LNCaP clone FGC (cell line): Measurements from ENCODE around the gene CAPZA2.
"Not testable (repeated sequence)": the region's sequence is repeated elsewhere in the genome, so short reads cannot be mapped to it uniquely, and the experiment has no call there.

Experiments
- DNase-seq: peaks from one replicate; pipeline ENCODE4 v3.0.0-alpha.2; 2011; ENCODE audit warnings: low read depth
- H3K4me3 ChIP-seq: 2 replicates; pipeline ENCODE4 v1.5.1; 2011; ENCODE audit warnings: mild to moderate bottlenecking, low read depth, low read length, control low read depth
- CTCF ChIP-seq: IDR thresholded peaks from 2 replicates; pipeline ENCODE4 v1.5.1; 2012; ENCODE audit warnings: mild to moderate bottlenecking; ENCODE audit not compliant: control insufficient read depth, insufficient read depth; ENCODE audit errors: extremely low read depth

The CAPZA2 gene

DNA sequence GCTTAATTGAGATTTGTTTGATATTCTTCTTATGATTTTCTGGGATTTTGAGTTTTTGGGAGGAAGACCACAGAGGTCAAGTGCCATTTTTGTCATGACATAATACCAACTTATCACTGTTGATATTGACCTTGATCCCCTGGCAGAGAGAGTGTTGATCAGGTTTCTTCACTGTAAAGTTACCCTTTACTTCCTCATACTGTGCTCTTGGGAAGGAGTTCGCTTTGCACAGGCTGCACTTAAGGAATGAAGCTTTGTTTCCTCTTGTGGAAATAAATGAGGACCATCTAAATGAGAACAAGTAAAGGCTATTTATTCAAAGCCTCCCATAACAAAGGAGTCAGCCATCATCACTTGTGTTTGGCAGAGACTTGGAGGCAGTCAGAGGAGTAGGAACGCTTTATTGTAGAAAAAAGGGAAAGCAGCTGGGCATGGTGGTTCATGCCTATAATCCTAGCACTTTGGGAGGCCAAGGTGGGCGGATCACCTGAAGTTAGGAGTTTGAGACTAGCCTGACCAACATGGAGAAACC is 107.0 kb downstream of the CAPZA2 start:
- TF ChIP-seq CTCF = no peak
- H3K4me3 ChIP-seq = no peak overlapping the region
- no peak for DNase-seq

DNA sequence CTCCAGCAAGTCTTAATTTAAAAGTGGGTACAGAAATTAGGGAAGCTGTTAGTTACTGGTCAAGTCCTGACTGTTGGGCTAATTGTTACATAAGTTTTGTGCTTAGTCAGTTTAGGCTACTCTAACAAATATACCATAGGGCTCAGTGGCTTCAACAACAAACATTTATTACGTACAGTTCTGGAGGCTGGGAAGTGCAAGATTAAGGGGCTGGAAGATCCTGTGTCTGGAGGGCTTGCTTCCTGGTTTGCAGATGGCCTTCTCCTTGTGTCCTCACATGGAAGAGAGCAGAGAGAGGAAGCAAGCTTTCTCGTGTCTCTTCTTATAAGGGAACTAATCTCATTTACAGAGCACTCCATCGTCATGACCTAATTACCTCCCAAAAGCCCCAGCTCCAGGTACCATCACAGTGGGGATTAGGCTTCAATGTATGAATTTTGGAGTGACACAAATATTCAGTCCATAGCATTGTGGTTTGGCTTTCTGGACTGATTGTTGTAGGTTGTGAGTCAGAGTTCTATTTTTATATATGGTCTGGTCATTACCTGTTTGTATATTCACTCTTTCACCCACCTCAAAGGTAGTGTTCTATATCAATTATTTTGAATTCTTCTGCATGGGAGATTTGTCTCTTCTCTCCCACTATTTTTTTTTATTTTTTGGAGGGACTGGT is 108.0 kb downstream of the CAPZA2 start:
- no peak for DNase-seq
- no peak overlapping the region for H3K4me3 ChIP-seq

GRCh38 chr7:116971153-116971552 is 108.8 kb downstream of the CAPZA2 start:
- not testable (repeated sequence) for DNase-seq, H3K4me3 ChIP-seq

More for the DNA sequence above, 108.0 kb downstream of the CAPZA2 start:
- TF ChIP-seq CTCF = no peak
